RCC 7860 (cell line): ENCODE measurements around the gene CD302.
A peak's percentile ranks its signal among the peaks of the same experiment; 100 is the strongest.
"Not testable (repeated sequence)": the region's sequence is repeated elsewhere in the genome, so short reads cannot be mapped to it uniquely, and the experiment has no call there.

Experiments used
- DNase-seq: peaks from one replicate; pipeline ENCODE4 v3.0.0-alpha.2; 2015; ENCODE audit warnings: low spot score
- FAIRE-seq: peaks from 2 replicates; lab custom pipeline; 2012; peaks lifted over from hg19 to GRCh38; lab: Jason Lieb, UNC

CD302 gene, protein sequence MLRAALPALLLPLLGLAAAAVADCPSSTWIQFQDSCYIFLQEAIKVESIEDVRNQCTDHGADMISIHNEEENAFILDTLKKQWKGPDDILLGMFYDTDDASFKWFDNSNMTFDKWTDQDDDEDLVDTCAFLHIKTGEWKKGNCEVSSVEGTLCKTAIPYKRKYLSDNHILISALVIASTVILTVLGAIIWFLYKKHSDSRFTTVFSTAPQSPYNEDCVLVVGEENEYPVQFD

DNA sequence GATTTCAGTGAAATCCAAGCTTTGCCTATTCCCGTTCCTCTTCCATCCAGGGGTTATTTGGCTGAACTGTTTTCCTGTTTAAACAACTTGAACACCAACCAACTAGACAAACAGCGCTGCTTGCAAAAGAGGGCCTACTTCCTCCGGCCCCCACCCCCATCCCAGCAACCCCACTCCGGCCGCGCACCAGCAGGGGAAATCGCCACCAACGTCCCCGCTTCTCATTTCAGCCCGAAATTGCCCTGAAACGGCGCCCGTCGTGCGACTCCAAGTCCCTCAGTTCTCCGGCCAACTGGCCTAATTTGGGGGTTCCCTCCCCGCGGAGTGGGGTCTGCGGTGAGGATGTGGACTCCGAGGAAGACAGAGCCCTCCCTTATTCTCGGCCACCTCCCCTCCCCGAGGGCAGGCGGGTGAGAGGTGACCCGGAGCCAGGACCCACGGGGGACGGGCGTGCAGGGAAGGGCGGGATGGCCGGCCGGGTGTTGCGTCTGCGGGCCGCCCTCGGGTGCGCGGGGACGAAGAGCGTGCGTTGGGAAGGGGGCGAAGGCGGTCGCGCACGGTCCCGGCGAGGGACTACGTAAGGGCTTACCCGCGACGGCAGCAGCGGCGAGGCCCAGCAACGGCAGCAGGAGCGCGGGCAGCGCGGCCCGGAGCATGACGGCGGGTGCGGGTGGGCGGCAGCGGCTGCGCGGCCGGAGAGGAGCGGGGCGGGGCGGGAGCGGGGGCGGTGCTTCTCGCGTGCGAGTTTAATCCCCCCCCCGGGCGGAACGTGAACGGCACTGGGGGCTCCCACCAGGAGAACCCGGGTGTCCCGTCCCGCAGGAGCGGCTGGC, at the start of gene CD302:
CD302 (minus strand) TSS at position 666 of the 833 bp plus-strand sequence; CDS start at position 656, 10 bp downstream.
- FAIRE-seq (no peak), DNase-seq (no peak)

DNA sequence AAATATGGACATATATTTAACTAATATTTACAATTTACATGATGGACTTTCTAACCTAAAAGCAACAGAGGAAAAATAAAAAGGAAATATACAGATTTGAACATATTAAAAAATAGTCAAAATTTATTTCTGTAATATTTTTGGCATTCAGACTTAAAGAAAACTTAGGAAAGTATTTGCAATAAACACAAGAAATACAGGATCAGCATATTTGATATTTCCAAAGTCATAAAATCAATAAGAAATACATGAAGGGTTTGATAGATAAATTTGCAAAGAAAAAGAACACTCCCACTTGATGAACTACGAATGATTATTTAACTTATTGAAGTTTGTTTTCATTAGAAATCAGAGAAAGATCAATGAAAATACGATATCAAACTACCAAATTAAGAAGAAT, 48.6 kb upstream of the CD302 start:
- DNase-seq = no peak
- FAIRE-seq = no peak

DNA sequence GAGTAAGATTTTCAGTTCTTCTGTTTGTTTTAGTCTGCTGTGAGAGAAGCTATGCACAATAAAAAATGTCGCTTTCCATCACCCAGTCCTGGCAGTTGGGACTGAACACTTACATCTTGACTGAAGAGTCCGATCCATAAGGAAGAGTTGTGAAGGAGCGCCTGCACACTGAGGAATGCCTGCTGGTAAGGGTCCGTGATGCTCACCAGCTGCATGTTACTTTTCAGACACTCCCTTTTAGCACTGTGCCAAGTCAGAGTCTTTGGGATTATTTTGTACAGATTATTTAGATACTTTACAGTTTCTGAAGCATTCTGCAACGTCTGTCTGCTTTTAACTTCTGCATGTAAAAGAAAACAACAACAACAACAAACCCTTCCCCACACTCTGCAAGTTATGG, 42.6 kb upstream of the CD302 start:
- DNase-seq (no peak), FAIRE-seq (no peak)

DNA sequence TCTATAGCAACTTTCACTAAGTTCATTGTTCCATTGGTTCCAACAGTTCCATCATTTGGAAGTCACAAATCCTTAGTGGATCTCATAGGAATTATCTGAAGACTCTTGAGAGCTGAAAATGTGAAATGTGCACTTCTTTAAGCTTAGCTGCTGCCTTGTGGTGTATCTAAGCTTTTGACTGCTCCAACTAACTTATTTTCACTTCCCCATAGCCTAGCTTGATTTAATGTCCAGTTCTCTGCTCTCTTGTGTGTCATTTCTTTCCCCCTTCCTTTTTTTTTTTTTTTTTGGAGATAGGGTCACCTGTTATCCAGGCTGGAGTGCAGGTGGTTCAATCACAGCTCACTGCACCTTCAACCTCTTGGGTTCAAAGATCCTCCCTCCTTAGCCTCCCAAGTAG, 34.9 kb upstream of the CD302 start:
- FAIRE-seq (no peak), DNase-seq (no peak)

DNA sequence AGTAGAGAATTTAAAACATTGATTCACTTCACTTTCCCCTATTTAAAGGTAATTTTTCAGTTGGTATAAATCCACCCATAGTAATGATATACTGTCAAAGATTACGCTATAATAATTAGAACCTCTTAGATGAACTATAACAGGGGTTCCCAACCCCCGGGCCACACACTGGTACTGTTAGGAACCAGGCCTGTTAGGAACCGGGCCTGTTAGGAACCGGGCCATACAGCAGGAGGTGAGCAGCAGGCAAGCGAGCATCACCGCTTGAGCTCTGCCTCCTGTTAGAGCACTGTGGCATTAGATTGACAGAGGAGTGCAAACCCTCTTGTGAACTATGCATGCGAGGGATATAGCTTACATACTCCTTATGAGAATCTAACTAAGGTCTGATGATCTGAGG, 34.0 kb upstream of the CD302 start:
- DNase-seq (no peak), FAIRE-seq (no peak)

DNA sequence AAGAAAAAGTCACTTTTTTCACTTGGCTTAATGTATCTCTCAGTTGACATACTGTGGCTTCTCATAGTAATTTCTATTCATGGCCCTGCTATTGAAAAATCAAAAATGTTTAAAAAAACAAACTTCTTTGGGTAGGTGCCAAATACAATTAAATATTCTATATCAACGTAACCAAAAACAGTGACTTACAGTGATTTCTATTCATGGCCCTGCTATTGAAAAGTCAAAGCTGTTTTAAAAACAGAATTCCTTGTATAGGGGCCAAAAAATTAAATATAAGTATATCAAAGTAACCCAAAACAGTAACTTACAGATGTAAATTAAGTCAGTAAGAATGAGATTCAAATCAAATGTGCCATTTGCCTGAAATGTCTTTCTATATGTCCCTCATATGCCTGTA, 31.4 kb upstream of the CD302 start:
- FAIRE-seq = no peak
- no peak for DNase-seq

DNA sequence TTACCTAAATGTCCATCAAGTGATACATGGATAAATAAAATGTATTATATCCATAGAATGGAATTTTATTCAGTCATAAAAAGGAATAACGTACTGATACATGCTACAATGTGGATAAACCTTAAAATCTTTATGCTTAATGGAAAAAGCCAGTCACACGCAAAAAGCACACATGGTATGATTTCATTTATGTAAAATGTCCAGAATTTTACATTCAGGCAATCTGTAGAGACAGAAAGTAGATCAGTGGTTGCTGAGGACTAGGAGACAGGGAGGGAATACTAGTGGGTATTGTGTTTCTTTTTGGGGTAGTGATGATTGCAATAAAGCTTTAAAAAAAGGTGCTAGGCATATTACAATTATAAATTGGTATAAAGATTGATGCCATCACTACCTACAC, 30.7 kb upstream of the CD302 start:
- DNase-seq (no peak), FAIRE-seq (no peak)

DNA sequence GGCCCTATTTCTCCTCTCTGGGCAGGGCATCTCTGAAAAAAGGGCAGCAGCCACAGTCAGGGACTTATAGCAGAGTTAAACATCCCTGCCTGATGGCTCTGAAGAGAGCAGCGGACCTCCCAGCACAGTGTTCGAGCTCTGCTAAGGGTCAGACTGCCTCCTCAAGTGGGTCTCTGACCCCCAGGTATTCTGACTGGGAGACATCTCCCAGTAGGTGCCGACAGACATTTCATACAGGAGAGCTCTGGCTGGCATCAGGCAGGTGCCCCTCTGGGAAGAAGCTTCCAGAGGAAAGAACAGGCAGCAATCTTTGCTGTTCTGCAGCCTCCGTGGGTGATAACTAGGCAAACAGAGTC, 24.4 kb upstream of the CD302 start:
- not testable (repeated sequence) for DNase-seq, FAIRE-seq

DNA sequence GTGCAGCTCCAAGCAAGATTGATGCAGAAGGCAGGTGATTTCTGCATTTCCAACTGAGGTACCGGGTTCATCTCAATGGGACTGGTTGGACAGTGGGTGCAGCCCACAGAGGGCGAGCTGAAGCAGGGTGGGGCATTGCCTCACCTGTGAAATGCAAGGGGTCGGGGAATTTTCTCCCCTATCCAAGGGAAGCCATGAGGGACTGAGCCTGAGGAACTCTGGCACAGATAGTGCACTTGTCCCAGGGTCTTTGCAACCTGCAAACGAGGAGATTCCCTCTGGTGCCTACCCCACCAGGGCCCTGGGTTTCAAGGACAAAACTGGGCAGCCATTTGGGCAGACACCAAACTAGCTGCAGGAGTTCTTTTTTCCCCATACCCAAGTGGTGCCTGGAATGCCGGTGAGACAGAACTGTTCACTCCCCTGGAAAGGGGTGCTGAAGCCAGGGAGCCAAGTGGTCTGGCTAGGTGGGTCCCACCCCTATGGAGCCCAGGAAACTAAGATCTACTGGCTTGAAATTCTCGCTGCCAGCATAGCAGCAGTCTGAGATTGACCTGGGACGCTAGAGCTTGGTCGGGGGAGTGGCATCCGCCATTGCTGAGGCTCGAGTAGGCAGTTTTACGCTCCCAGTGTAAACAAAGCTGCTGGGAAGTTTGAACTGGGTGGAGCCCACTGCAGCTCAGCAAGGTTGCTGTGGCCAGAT, 23.9 kb upstream of the CD302 start:
- not testable (repeated sequence) for FAIRE-seq, DNase-seq

DNA sequence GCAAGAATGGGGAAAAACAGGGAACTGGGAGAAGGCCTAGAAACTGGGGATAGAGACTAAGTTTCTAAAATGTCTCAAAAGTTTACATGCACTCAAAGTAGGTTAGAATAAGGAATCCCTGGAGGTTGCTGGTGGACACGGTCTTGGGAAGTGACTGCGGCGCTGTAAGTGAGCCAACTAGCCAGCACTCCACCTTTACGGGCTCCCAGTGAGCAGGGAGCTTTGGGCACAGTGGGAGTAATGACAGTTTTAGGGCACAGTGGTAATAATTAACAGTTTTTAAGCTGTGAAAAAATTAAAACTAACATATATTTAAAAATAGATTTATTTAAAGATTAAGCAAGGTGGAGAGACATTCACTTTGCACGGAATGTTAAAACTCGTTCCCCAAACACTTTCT, 20.9 kb upstream of the CD302 start:
- DNase-seq = no peak

DNA sequence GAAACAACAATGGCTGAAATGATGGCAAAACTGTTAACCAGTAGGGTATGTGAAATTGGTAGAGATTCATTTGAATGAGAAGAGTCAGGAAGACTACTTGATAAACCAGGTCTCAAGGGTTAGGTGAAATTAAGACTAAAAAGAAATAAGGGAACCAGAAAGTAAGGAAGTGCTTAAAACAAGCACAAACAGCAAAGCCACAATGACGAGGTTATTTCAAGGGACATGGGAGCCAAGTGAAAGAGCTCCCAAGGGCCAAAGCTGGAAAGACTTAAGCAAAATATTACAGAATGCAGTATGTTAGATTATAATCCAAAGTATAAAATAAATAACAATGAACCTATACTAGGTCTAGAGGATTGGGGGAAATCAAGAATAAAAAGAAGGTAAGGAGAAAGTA, 19.3 kb upstream of the CD302 start:
- DNase-seq = no peak
- no peak for FAIRE-seq

More for the DNA sequence above, 20.9 kb upstream of the CD302 start:
- no peak for FAIRE-seq

DNA sequence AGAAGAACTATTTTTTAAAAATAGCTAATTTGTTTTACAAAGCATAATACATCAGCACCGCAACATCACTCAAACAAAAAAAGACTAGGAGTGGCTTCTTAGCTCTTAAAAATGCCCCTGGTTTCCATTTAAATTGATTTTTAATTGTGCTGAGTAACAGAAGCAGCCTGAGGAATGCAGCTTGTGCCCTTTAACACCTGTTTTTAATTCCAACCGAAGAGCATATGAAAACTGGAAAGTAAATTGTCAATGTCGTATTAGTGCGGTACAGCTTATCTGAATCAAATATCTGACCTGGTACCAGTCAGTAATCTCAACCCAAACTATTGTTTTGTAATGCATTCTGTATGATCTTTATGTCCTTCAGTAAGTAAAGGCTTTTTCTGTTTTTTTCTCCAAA, 13.2 kb upstream of the CD302 start:
- no peak for FAIRE-seq
- no peak for DNase-seq

DNA sequence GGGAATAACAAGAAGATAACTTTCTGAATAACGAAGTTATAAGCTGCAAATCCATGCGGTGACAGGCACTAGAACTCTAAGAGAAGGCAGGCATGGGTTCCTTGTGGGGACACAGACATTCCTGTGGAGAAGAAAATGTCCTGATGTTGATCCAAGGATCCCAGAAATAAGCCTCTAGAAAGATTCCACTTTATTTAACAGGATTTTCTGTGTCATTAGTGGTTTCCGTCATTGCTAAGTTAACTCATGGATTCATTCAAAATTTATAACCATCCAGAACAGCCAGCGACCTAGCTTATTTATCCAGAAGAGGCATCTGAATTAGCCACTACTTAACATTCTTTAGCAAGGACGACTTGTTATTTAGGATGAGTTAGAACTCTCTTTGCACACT, 10.0 kb upstream of the CD302 start:
- no peak for DNase-seq
- FAIRE-seq = no peak

DNA sequence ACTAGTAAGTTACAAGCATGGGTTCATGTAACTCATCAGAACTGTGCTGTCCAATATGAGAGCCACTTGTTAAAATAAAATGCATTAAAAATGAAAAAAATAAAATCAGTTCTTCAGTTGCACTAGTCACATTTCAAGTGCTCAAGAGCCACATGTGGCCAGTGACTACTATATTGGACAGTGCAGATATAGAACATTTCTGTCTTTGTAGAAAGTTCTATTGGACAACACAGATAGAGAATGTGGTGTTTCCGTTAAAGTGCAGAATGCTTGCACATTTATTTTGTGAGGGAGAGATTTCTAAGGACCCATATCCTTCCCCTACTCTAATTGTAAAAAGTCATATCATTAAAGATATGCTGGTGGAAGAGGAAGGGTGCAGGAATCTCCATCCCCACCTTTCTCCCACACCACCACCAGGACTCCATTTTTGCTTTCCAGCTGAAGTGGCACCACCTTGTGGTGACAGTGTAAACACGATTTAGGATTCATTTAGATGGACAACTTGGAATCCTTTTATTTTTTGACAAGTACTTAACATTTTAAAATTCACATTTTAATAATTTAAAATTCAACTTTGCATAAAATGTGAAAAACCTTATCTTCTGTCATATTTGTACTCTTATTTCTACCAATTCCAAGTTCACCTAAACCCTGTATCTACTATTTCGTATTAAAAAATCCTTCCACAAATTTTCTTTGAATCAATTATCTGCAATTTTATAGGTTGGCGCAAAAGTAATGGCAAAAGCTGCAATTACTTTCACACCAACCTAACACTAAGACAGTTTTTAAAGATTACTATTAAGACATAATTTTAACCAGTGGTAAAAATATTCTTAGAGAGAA, 9.4 kb upstream of the CD302 start:
- FAIRE-seq = peak; percentile 78
- peak; percentile 42 for DNase-seq

DNA sequence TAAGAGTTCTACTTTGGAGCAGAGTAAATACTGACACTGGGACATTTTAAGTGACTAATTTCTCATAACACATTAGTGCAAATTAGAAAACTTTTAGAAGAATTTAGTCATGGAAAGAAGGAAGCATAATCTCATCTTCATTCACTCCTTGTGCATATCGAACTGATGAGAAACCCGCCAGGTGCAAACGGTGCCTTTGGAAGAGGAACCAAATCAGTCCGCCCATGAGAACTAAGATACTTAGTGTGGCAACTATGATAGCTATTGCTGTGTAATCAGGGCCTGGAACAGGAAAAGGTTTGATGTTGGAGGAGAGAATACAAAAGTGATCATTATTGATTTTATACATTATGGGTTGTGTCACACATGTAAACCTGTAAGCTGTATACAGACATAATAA, 6.9 kb upstream of the CD302 start:
- DNase-seq (no peak), FAIRE-seq (no peak)

DNA sequence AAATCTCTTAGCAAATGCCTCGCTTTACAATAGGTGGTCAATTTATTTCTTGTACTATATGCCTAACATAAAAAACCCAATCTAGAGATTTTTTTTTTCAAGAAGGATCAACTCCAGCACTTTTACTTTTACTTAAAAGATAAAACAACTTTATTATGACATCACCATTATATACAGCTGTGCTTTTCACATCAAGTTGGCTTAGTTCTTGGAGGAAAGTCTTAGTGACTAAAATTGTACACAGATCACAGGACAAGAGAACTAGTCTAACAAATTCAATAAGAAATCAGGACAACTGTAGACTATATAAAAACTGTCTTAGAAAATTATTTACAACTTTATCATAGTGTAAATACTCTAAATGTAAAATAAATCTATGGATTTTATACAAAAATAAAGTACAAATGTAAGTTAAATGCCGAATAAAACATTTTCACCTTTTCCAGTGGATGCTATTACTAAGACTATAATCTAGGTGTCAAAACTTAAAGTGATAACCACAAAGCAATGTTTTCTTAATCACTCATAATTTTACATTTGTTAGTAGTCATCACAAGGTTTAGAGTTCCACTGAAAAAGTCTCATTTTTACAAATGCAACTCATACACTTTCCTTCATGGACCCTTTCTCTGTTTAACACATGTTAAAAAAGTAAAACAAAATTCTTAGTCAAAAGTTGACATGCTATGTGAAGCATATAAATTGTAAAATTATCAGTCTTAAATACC, 5.4 kb upstream of the CD302 start:
- FAIRE-seq = no peak

DNA sequence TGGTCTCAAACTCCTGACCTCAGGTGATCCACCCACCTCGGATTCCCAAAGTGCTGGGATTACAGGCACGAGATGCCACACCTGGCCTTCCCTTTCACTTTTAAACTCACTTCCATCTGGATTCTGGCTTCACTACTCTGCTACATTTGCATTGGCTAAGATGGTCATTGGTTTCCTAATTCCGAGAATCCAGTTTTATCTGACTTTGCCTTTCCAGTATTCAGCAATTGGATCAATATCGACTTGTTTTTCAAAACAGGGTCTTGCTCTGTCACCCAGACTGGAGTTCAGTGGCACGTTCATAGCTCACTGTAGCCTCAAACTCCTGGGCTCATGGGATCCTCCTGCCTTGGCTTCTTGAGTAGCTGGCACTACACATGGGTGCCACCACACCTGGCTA, 4.7 kb upstream of the CD302 start:
- FAIRE-seq (no peak), DNase-seq (no peak)

More for the DNA sequence above, 5.4 kb upstream of the CD302 start:
- no peak for DNase-seq

DNA sequence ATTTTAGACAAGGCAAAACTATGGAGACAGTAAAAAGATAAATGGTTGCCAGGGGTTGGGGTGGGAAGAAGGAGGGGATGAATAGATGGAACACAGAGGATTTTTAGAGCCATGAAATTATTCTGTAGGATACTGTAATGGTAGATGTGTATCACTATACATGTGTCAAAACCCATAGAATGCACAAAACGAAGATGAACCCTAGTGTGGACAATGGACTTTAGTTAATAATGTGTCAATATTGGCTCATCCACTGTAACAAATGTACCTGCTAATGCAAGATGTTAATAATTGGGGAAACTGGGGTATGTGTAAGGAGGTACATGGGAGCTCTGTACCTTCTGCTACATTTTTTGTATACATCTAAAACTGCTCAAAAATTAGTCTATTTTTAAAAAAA, 1.8 kb upstream of the CD302 start:
- DNase-seq (no peak), FAIRE-seq (no peak)

DNA sequence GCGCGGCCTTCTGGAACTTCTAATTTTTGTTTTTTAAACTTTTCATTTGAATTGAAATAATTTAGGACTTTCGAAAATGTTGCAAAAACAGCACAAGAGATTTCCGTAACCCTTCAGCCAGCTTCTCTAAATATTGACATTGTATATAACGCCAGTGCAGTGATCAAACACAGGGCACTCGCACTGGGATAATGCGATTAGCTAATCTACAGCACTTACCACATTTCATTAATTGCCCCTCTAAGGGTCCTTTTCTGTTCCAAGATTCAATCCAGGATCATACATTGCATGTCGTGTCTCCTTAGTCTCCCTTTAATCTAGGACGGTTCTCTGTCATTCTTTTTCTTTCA, 343 bp upstream of the CD302 start:
- DNase-seq = no peak

DNA sequence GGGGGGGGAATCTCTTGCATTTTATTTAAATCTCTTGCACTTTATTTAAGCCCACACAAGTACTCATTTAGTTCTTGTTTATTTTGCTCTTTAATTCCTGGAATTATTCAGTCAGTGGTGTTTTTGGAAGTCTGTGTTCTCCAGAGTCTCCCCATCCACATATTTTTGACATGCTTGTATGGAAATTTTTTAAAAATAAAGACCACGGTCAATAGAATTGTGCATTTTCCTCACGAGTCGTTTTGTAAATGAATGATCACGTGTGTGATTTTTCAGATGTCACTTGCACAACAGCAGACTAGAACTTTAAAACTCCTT, 824 bp downstream of the CD302 start:
- FAIRE-seq (no peak), DNase-seq (no peak)

More for the DNA sequence above, 343 bp upstream of the CD302 start:
- no peak for FAIRE-seq
